IMR-90 (cell line): ENCODE measurements around the gene SCTR.

ENCODE experiments used
- BHLHE40 ChIP-seq: fragments of 150-350 bp; IDR thresholded peaks from 2 replicates; pipeline ENCODE4 v1.6.1; 2016; ENCODE audit warnings: mild to moderate bottlenecking, low read depth, low read length
- CHD1 ChIP-seq: IDR thresholded peaks from 2 replicates; pipeline ENCODE4 v1.6.1; 2012; ENCODE audit warnings: low read depth, low read length, improper control_type of control experiment
- CTCF ChIP-seq: conservative IDR thresholded peaks from 2 replicates; pipeline ENCODE4 v1.5.1; 2012; ENCODE audit warnings: mild to moderate bottlenecking, low read depth, low read length, improper control_type of control experiment
- ELK1 ChIP-seq: fragments of 150-350 bp; IDR thresholded peaks from 2 replicates; pipeline ENCODE4 v1.6.1; 2016; ENCODE audit warnings: low read depth, mild to moderate bottlenecking, low read length, moderate library complexity, borderline replicate concordance
- FOS ChIP-seq: fragments of 150-350 bp; IDR thresholded peaks from 2 replicates; pipeline ENCODE4 v1.6.1; 2016; ENCODE audit warnings: low read depth, low read length
- MAFK ChIP-seq: IDR thresholded peaks from 2 replicates; pipeline ENCODE4 v1.6.1; 2012; ENCODE audit warnings: low read depth, low read length, improper control_type of control experiment
- MAZ ChIP-seq: IDR thresholded peaks from 2 replicates; pipeline ENCODE4 v1.6.1; 2012; ENCODE audit warnings: low read depth, mild to moderate bottlenecking, low read length, improper control_type of control experiment, moderate library complexity, borderline replicate concordance
- MXI1 ChIP-seq: IDR thresholded peaks from 2 replicates; pipeline ENCODE4 v1.6.1; 2012; ENCODE audit warnings: low read depth, mild to moderate bottlenecking, low read length, moderate library complexity, borderline replicate concordance
- POLR2A ChIP-seq: IDR thresholded peaks from 2 replicates; pipeline ENCODE4 v1.6.1; 2012; ENCODE audit warnings: mild to moderate bottlenecking, low read depth, low read length
- RCOR1 ChIP-seq: IDR thresholded peaks from 2 replicates; pipeline ENCODE4 v1.6.1; 2012; ENCODE audit warnings: mild to moderate bottlenecking, low read length, improper control_type of control experiment; ENCODE audit not compliant: insufficient replicate concordance
- RFX5 ChIP-seq: IDR thresholded peaks from 2 replicates; pipeline ENCODE4 v1.8.0; 2012; ENCODE audit warnings: low read depth, mild to moderate bottlenecking, low read length, moderate library complexity
- SMC3 ChIP-seq: fragments of 150-350 bp; IDR thresholded peaks from 2 replicates; pipeline ENCODE4 v1.6.1; 2016; ENCODE audit warnings: low read depth, mild to moderate bottlenecking, antibody characterized with exemption, low read length, moderate library complexity
- USF2 ChIP-seq: fragments of 150-350 bp; IDR thresholded peaks from 2 replicates; pipeline ENCODE4 v1.6.1; 2017; ENCODE audit warnings: mild to moderate bottlenecking, antibody characterized with exemption, low read length, low read depth

- TF ChIP-seq CTCF (no peak), MXI1 (no peak), POLR2A (no peak), MAZ (no peak), RFX5 (no peak), BHLHE40 (no peak), CHD1 (no peak), USF2 (no peak), ELK1 (no peak), FOS (no peak), MAFK (no peak), SMC3 (no peak), RCOR1 (no peak)
Observed at GRCh38 chr2:119546447-119546767, 22.1 kb upstream of the SCTR start.
